Endothelial cell (in vitro differentiated cells): Measurements from ENCODE around the gene NXPH1. TPM values are rescaled to one million over a fixed set of nuclear protein-coding genes. Genes with fewer than 3 reads are reported as not detected.

Source experiments
- DNase-seq: peaks from one replicate; pipeline ENCODE4 v3.0.0; 2021; ENCODE audit warnings: low spot score
- H3K27ac Mint-ChIP-seq: one replicate; pipeline ENCODE4 v1.8.0; 2021; ENCODE audit warnings: mixed read lengths, inconsistent platforms; ENCODE audit not compliant: unreplicated experiment
- H3K27me3 Mint-ChIP-seq: one replicate; pipeline ENCODE4 v1.8.0; 2021; ENCODE audit warnings: mild to moderate bottlenecking, moderate library complexity, mixed read lengths, inconsistent platforms; ENCODE audit not compliant: unreplicated experiment
- H3K36me3 Mint-ChIP-seq: one replicate; pipeline ENCODE4 v1.8.0; 2021; ENCODE audit warnings: mild to moderate bottlenecking, low read depth, mixed read lengths, inconsistent platforms; ENCODE audit not compliant: unreplicated experiment
- H3K4me1 Mint-ChIP-seq: one replicate; pipeline ENCODE4 v1.8.0; 2021; ENCODE audit warnings: mild to moderate bottlenecking, mixed read lengths, inconsistent platforms; ENCODE audit not compliant: unreplicated experiment
- H3K4me3 Mint-ChIP-seq: one replicate; pipeline ENCODE4 v1.8.0; 2021; ENCODE audit warnings: mild to moderate bottlenecking, mixed read lengths, inconsistent platforms; ENCODE audit not compliant: unreplicated experiment
- H3K9me3 Mint-ChIP-seq: one replicate; pipeline ENCODE4 v1.8.0; 2021; ENCODE audit warnings: mixed read lengths, inconsistent platforms; ENCODE audit not compliant: unreplicated experiment
- CTCF ChIP-seq: fragments of 200-600 bp; sonication (generic); IDR thresholded peaks from one replicate; pipeline ENCODE4 v1.5.0; 2021; ENCODE audit warnings: antibody characterized with exemption; ENCODE audit not compliant: unreplicated experiment
- total RNA-seq: library from RNA; stranded (reverse); fragmentation: NEBNext Ultra II Directional; extraction: Animal tissue kit (Norgen Biotek cat#: 25700); gene quantifications from one replicate; pipeline ENCODE4 v1.2.1, GENCODE V29; 2021; ENCODE audit not compliant: unreplicated experiment

NXPH1 gene
- total RNA-seq, 1 donor from 2014 or later: not detected

DNA sequence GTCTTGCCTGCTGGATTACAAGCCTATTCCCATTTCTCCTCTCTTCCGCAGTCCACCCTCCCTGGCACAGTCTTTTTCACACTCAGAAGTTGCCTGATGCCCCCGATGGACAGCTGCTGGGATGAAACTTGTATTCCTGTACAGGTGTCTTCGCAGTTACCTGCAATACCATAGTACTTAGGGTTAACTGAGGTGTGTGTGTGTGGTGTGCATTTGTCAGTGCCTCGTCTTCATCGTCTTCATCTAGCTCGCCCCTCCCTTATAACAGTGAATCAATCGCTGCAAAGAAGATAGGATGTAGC is 11.0 kb downstream of the NXPH1 start:
- DNase-seq: no peak
- TF ChIP-seq CTCF: no peak
- Mint-ChIP-seq H3K4me1 (peaks cover 22% of the 10 kb centered on the region), H3K27me3 (peaks cover 17% of the 10 kb centered on the region), H3K36me3 (no peaks in the 10 kb centered on the region), H3K9me3 (no peaks in the 10 kb centered on the region), H3K4me3 (no peak overlapping the region), H3K27ac (no peak overlapping the region)

GRCh38 chr7:8453535-8453934 is 20.1 kb downstream of the NXPH1 start:
- H3K27ac Mint-ChIP-seq: no peak overlapping the region
- peaks cover 1% of the 10 kb centered on the region for H3K27me3 Mint-ChIP-seq
- H3K4me1 Mint-ChIP-seq: no peaks in the 10 kb centered on the region
- no peak for DNase-seq
- no peaks in the 10 kb centered on the region for H3K36me3 Mint-ChIP-seq
- H3K9me3 Mint-ChIP-seq: no peaks in the 10 kb centered on the region
- no peak for TF ChIP-seq CTCF
- H3K4me3 Mint-ChIP-seq: no peak overlapping the region

DNA sequence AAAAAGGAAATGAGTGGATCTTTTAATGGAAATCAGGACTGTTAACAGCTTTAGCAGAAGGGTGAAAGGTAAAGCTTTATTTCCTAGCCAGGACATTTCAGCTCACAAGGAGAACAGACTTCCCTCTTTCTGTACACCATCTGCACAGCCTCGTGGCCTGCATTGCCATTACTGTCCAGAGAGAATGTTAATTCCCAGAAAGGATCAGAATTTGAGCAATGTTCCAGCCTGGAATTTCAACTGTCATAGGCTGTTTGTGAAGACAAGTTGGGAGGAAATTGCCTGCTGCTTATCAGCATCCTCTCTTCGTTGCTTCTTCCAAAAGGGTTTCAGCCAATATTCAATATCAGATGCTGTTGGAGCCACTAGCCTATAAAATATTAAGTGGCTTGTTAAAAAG is 22.0 kb downstream of the NXPH1 start:
- Mint-ChIP-seq H3K27me3 (peaks cover 1% of the 10 kb centered on the region), H3K27ac (no peak overlapping the region), H3K9me3 (no peaks in the 10 kb centered on the region), H3K4me1 (no peaks in the 10 kb centered on the region), H3K4me3 (no peak overlapping the region), H3K36me3 (no peaks in the 10 kb centered on the region)
- TF ChIP-seq CTCF: no peak
- no peak for DNase-seq

DNA sequence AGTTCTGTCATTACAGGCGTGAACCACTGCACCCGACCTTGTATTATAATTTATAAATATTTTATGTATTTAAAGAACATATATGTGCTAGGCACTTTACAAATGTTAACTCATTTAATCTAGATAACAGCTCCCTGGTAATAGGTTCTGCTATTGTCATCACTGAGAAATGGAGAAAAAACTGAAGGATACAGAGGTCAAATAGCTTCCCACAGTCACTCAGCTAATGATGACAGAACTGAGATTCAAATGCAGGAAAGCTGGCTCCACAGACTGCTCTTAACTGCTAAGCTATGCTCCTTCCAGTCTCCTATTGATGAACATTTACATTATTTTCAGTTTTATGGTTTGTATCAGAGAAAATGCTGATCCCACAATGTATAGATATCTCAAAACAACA is 28.9 kb downstream of the NXPH1 start:
- no peak overlapping the region for H3K4me3 Mint-ChIP-seq
- TF ChIP-seq CTCF: no peak
- peaks cover 3% of the 10 kb centered on the region for H3K27me3 Mint-ChIP-seq
- no peaks in the 10 kb centered on the region for H3K9me3 Mint-ChIP-seq
- no peak overlapping the region for H3K27ac Mint-ChIP-seq
- no peaks in the 10 kb centered on the region for H3K36me3 Mint-ChIP-seq
- no peak for DNase-seq
- no peaks in the 10 kb centered on the region for H3K4me1 Mint-ChIP-seq

GRCh38 chr7:8465338-8465737 is 31.9 kb downstream of the NXPH1 start:
- peaks cover 3% of the 10 kb centered on the region for H3K27me3 Mint-ChIP-seq
- no peak for TF ChIP-seq CTCF
- no peaks in the 10 kb centered on the region for H3K4me1 Mint-ChIP-seq
- no peaks in the 10 kb centered on the region for H3K36me3 Mint-ChIP-seq
- H3K27ac Mint-ChIP-seq: no peak overlapping the region
- H3K9me3 Mint-ChIP-seq: no peaks in the 10 kb centered on the region
- no peak for DNase-seq
- no peak overlapping the region for H3K4me3 Mint-ChIP-seq
